Upper lobe of left lung (tissue), 4 donors: ENCODE results near the gene IMMP2L.
"Not testable (repeated sequence)": the region's sequence is repeated elsewhere in the genome, so short reads cannot be mapped to it uniquely, and the experiment has no call there.

Experiments
- CTCF ChIP-seq, 6 experiments: fragments of 450-650 bp in 4 of 6; fragments of 200-600 bp in 2 of 6; sonication (generic) in 2 of 6; IDR thresholded peaks; one replicate each; pipeline ENCODE4 v1.5.1; 2016 to 2019; ENCODE audit warnings: antibody characterized with exemption in 6 of 6
- EP300 ChIP-seq, 4 donors: sonication (generic); formaldehyde crosslinking; IDR thresholded peaks; one replicate each; pipeline ENCODE4 v1.5.1; 2017; ENCODE audit warnings: antibody characterized with exemption in 4 of 4, control low read depth in 2 of 4
- POLR2A ChIP-seq, 4 donors: fragments of 450-650 bp; IDR thresholded peaks; one replicate each; pipeline ENCODE4 v1.5.1; 2016 to 2017; ENCODE audit warnings: antibody characterized with exemption in 4 of 4, mild to moderate bottlenecking in 2 of 4
- POLR2AphosphoS5 ChIP-seq, 2 donors: sonication (generic); formaldehyde crosslinking; IDR thresholded peaks; one replicate each; pipeline ENCODE4 v1.5.1; 2017; ENCODE audit warnings: antibody characterized with exemption in 2 of 2

- TF ChIP-seq CTCF, POLR2AphosphoS5, EP300, POLR2A (IDR thresholded peaks at IDR 0.05): not testable (repeated sequence)
These were observed 60.5 kb downstream of the IMMP2L start for GRCh38 chr7:111501799-111502198.
